ENCODE measurements around the gene RHBDL1.
A peak's percentile ranks its signal among the peaks of the same experiment; 100 is the strongest.

The RHBDL1 gene

DNA sequence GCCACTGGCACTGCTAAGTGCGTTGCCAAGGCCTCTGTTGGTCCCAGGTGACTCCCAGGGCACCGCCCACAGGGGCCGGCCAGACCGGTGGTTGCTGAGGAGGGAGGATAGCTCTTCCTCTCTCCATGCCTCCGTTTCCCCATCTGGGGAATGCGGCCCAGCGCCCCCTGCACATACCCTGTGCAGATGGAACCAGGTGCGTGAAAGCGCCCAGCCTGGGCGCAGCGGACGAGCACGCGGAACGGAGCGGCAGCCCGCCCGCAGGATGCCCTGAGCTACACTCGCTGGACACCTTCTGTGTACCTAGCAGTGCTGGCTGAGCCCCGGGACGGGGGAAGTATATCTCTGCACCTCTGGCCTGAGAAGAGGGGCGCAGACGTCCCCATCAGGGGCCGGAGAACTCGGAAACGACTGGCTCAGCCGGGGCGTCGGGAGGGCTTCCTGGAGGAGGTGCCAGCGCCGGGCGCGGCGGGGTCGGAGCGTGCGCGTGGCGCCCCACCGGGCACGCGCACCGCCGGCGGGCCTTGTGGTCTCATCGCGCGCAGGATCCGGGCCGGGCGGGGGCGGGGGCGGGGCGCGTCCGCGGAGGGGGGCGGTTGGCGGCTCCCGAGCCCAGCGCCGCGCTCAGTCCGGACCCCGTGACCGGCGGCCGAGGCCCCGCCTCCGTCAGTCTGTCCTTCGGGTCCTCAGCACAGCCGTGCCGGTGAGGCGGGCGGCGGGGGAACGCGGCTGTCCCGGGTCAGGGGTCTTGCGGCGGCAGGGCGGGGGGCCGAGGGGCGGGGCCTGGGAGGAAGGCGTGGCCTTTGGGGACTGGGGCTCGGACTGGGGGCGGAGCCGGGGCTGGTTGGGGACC, 51.2 kb downstream of the RHBDL1 start, which contains the start of the genes CCDC78 and HAGHL:
Gene CCDC78 (minus strand): TSS at position 6 of the 853 bp plus-strand sequence. CDS start 76 bp downstream, outside the sequence.
Gene HAGHL (plus strand): TSS at position 669 of the 853 bp plus-strand sequence. CDS start 404 bp downstream, outside the sequence.
- Histone ChIP-seq H4K20me1 (ENCODE audit: insufficient read depth) (no peaks in the 10 kb centered on the region), H3K36me3 (ENCODE audit: insufficient read depth) (no peaks in the 10 kb centered on the region), H3K9ac (peak within 1 kb of the TSS; percentile 86), H3K4me1 (ENCODE audit: low read depth, poor library complexity, severe bottlenecking) (peaks cover 41% of the 10 kb centered on the region), H3K27ac (peak within 1 kb of the TSS; percentile 55), H3K4me2 (peak within 1 kb of the TSS; percentile 98), H2AFZ (ENCODE audit: low read depth) (peak within 1 kb of the TSS; percentile 61), H3K27me3 (ENCODE audit: insufficient read depth, low read depth) (no peaks in the 10 kb centered on the region), H3K4me3 (IDR thresholded peaks at IDR 0.05; ENCODE audit: insufficient read depth, low read depth, low read length) (no peak within 1 kb of the TSS), H3K79me2 (ENCODE audit: insufficient read depth, low read depth) (no peaks in the 10 kb centered on the region)
- TF ChIP-seq CTCF (conservative IDR thresholded peaks at IDR 0.05; ENCODE audit: low read depth, low read length), result no peak

DNA sequence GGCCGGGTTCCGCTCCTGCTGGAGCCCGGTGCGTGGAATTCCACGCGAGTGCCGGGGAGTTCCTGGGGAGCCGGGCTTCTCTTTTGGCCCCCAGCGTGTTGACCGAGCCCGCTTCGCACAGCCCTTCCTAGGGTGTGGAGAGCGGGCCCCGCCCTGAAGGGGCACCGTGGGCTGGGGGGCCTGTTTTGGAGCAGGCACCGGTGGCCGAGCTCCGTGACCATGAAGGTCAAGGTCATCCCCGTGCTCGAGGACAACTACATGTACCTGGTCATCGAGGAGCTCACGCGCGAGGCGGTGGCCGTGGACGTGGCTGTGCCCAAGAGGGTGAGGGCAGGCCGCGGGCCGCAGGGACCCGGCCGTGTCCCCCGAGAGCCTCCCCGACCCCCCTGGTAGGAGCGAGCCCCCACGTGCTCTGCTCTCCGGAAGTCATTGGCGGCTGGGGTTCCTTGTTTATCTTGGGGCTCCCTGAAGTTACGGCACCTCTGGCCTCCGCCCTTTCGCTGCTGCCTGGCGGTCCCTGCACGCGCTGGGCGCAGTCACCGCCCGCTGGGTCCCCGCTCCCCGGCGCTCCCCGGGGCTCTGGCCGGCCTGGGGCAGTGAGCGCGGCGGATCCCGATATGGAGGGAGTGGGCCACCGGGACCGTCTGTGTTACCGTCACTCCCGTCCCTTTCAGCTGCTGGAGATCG, 52.0 kb downstream of the RHBDL1 start:
- H4K20me1 ChIP-seq (ENCODE audit: insufficient read depth), result no peaks in the 10 kb centered on the region
- H3K9ac ChIP-seq, result peak overlapping the region; percentile 86
- H2AFZ ChIP-seq (ENCODE audit: low read depth), result peak overlapping the region; percentile 54
- H3K4me1 ChIP-seq (ENCODE audit: low read depth, poor library complexity, severe bottlenecking), result peaks cover 34% of the 10 kb centered on the region
- H3K27me3 ChIP-seq (ENCODE audit: insufficient read depth, low read depth), result no peaks in the 10 kb centered on the region
- H3K27ac ChIP-seq, result peak overlapping the region; percentile 55
- H3K79me2 ChIP-seq (ENCODE audit: insufficient read depth, low read depth), result no peaks in the 10 kb centered on the region
- no peak overlapping the region for H3K4me3 ChIP-seq (IDR thresholded peaks at IDR 0.05; ENCODE audit: insufficient read depth, low read depth, low read length)
- peak overlapping the region; percentile 92 for H3K4me2 ChIP-seq
- no peak for TF ChIP-seq CTCF (conservative IDR thresholded peaks at IDR 0.05; ENCODE audit: low read depth, low read length)
- no peaks in the 10 kb centered on the region for H3K36me3 ChIP-seq (ENCODE audit: insufficient read depth)

Measured in KMS-11 (cell line).